Transverse colon (tissue), 3 donors: ENCODE results near the gene PID1.

Experiments used
- CTCF ChIP-seq, 5 experiments: fragments of 200-600 bp in 3 of 5; fragments of 450-650 bp in 2 of 5; sonication (generic) in 3 of 5; IDR thresholded peaks; 1 replicate in 2 of 5; 2 replicates in 3 of 5; pipeline ENCODE4 v1.5.1; 2016 to 2017; ENCODE audit warnings: antibody characterized with exemption in 5 of 5, inconsistent platforms in 3 of 5, mild to moderate bottlenecking in 2 of 5, moderate library complexity in 1 of 5
- EP300 ChIP-seq: sonication (generic); formaldehyde crosslinking; IDR thresholded peaks from one replicate; pipeline ENCODE4 v1.6.1; 2017; ENCODE audit warnings: antibody characterized with exemption, low read depth

- TF ChIP-seq CTCF (IDR thresholded peaks at IDR 0.05) (no peak), EP300 (no peak)
These were observed 30.0 kb downstream of the PID1 start for GRCh38 chr2:229240984-229241491.
